HG03025 (cell line): ENCODE data around the gene JMJD8.

Experiments
- ATAC-seq: cut with Tn5 transposase; IDR thresholded peaks from one replicate; pipeline ENCODE4 v1.9.1; 2021; ENCODE audit warnings: mild to moderate bottlenecking, moderate library complexity; ENCODE audit not compliant: unreplicated experiment, low FRiP score

JMJD8 gene

DNA sequence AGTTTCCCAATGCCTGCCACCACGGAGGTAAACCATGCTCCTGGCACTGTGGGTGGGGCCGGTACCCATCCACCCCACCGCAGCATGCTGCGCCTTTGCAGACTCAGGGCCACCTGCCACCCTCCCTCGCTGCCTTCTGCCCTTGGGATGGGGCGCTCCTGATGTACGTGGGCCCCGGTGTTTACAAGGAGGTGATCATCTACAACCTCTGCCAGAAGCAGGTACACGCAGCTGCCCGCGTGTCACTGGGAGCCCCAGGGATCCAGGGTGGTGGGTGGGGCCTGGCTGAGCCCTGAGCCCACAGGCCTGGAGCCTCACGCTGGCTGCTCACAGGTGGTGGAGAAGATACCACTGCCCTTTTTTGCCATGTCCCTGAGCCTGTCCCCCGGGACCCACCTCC, 17.6 kb downstream of the JMJD8 start:
- ATAC-seq, result no peak

GRCh38 chr16:662597-662996, 21.5 kb downstream of the JMJD8 start:
- ATAC-seq, result no peak

DNA sequence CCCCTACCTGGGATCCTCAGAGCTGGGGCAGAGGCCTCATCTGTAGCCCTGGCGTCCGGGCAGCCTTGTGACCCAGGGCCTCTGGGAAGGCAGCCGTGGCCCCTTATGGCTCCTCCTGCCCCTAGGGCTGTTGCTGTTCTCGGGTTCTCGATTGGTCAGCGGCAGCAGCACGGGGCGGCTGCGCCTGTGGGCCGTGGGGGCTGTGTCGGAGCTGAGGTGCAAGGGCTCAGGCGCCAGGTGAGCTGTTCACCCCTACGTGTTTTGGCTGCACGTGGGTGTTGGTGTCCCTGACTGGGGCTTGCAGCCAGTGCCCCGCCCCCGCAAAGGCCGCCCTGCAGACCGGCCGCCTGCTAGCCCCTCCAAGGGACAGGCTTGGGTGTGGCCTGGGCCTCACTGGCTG, 22.0 kb downstream of the JMJD8 start:
- ATAC-seq, result no peak

- ATAC-seq, result peak; percentile 8
Observed at GRCh38 chr16:661184-661821, 22.8 kb downstream of the JMJD8 start.

DNA sequence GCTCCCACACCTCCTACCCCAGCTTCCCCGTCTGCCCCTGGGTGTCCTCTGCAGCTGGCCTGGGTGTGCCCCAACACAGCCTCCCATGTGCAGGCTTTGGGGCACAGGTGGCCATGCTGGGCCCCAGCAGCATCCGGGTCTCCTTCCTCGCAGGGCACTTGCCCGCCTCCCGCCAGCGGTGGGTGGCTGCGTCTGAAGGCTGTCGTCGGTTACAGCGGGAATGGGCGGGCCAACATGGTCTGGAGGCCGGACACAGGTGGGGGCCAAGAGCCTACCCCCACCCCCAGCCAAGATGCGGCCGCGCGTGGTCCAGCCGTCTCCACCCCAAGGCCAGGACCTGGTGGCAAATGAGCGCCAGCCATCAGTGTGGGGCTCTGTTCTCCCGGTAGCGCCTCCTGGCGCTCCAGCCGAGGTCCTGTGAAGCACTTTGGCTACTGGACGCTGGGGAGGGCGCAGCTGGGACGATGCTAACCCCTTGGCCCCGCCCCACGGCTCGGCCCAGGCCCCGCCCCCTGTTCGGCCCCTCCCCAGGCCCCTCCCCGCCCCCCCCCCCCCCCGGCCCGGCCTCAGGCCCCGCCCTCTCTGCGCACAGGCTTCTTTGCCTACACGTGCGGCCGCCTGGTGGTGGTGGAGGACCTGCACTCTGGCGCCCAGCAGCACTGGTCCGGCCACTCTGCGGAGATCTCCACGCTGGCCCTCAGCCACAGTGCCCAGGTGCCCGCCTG, 23.5 kb downstream of the JMJD8 start:
- peak; percentile 41 for ATAC-seq

- no peak for ATAC-seq
Observed at GRCh38 chr16:660132-660458, 24.0 kb downstream of the JMJD8 start.

DNA sequence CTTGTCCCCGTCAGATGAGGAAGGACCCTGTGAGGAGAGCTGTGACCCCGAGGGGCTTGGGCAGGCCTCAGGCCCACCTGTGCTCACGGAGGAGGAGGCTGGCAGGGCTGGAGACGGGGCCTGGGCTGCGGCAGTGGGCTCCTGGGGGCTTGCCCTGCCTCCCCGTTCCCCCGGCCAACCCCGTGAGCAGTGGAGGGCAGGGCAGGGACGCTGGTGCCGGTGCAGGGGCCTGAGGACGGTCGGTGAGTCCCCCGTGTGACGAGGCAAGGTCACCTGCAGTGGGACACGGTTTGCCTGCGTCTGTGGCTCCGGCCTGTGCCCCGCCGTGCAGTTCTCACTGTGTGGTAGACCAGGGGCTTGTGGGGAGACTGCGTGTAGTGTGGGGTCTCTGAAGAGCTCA, 24.5 kb downstream of the JMJD8 start:
- ATAC-seq, result no peak

DNA sequence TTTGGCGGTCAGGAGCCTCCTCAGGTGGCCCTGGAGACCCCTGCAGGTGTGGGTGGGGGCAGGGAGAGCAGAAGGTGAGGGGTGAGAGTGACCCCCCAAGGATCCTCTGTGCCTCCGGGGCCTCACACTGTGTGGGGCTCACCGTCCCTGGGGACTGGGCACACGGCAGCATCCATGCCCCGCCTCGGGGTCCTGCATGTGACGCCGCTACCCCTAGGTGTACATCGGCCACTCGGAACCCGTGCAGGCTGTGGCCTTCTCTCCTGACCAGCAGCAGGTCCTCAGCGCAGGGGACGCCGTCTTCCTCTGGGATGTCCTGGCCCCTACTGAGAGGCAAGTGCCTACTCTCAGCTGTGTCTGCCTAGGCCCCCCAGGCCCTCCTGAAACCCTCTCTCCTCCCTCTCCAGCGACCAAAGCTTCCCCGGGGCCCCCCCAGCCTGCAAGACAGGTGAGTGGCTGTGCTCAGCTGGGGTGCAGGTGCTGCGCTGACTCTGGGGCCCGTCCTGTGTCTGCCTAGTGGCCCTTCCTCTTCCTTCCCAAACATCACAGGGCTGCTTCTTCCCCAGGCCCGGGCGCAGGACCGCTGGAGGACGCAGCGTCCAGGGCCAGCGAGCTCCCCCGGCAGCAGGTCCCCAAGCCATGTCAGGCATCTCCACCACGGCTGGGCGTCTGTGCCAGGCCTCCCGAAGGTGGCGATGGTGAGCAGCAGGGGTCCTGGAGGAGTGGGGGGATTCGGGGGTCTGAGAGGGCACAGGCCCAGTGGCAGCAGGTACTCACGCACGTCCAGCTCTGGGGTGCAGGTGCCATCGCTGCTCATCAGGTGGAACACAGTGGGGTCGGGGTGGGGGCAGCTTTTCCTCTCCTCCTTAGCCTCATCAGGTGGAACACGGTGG, 25.2 kb downstream of the JMJD8 start:
- no peak for ATAC-seq

GRCh38 chr16:657487-657886, 26.6 kb downstream of the JMJD8 start:
- ATAC-seq, result no peak

- ATAC-seq, result no peak
Observed at GRCh38 chr16:654034-654433, 30.1 kb downstream of the JMJD8 start.

GRCh38 chr16:652454-653305, 31.5 kb downstream of the JMJD8 start:
- no peak for ATAC-seq

- ATAC-seq, result no peak
Observed at GRCh38 chr16:651844-652243, 32.3 kb downstream of the JMJD8 start.

DNA sequence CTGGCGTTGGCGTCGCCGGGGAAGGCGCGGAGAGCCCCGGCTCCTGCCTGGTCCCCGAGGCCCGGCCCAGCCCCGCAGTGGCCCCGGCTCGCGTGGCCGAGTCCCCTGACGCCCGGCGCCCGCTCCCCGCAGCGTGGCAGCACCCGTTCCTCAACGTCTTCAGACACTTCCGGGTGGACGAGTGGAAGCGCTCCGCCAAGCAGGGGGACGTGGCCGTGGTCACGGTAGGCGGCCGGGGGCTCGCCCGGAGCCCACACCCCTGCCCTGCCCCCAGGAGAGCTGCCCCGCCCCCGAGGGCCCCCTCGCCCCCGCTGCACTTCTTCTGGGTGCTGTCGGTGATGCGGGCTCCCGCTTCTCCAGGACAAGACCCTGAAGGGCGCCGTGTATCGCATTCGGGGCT, 34.5 kb downstream of the JMJD8 start:
- peak; percentile 9 for ATAC-seq

- peak; percentile 55 for ATAC-seq
Observed at GRCh38 chr16:648781-649589, 35.1 kb downstream of the JMJD8 start, which contains the start of gene WDR90. TSS of gene WDR90 (plus strand) at chr16:649365. CDS start at chr16:649417, 52 bp downstream.

GRCh38 chr16:648071-648780, 35.9 kb downstream of the JMJD8 start:
- no peak for ATAC-seq

DNA sequence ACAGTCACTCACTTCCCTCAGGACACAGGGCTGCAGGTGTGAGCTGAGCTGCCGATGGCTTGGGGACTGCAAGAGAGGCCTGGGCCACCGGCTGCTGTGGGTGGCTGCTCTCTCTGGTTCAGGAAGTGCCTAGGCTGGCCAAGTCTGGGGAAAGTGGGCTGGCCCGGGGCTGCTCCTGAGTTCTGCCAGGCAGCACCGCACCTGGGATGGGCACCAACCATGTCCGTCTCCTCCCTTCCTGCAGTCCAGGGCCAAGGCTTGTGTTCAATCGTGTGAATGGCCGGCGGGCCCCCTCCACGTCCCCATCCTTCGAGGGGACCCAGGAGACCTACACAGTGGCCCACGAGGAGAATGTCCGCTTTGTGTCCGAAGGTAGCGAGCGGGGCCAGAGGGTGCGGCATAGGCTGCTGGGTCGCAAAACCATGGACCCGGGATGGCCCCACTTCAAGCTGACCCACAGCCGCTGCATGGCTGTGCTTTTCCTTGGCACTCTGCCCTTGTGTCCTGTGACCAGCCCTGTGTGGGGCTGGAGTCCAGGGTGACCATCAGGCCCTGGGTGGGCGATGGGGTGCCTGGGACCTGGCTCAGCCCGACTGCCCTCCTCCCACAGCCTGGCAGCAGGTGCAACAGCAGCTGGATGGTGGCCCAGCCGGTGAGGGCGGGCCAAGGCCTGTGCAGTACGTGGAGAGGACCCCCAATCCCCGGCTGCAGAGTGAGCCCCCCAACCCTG, 36.8 kb downstream of the JMJD8 start:
- no peak for ATAC-seq

- ATAC-seq, result no peak
Observed at GRCh38 chr16:646679-647172, 37.4 kb downstream of the JMJD8 start.
